ENCODE data around the gene HMGCR. TPM values are rescaled to one million over a fixed set of nuclear protein-coding genes. Genes with fewer than 3 reads are reported as not detected.

Gene HMGCR
- total and polyA plus RNA-seq, 9 of the 15 experiments (the other 6 are each of a cell fraction or from before 2014, with no cell fraction given) = 29.5 to 155 (median 61.5) TPM

GRCh38 chr5:75358117-75358516 is 21.1 kb downstream of the HMGCR start (continued):
- TF ChIP-seq POLR3G (IDR thresholded peaks at IDR 0.05; ENCODE audit: extremely low read depth, insufficient read length, insufficient replicate concordance) (no peak), ERF (CRISPR knock-in tag; IDR thresholded peaks at IDR 0.05) (no peak)

GRCh38 chr5:75361310-75361709 is 24.3 kb downstream of the HMGCR start:
- no peaks in the 10 kb centered on the region for H3K9me3 ChIP-seq (replicated peaks; ENCODE audit: control insufficient read depth, insufficient read depth, low read depth, low read length)
- H3K4me2 ChIP-seq (ENCODE audit: insufficient read depth, low read length) = no peak overlapping the region
- BruUV-seq (replicated peaks) = no TSS peak
- H2AFZ ChIP-seq (ENCODE audit: low read depth, low read length) = no peak overlapping the region
- H3K36me3 ChIP-seq (ENCODE audit: control insufficient read depth, insufficient read depth, low read length) = peaks cover 64% of the 10 kb centered on the region
- in situ Hi-C loops (cut with MboI) (no loop called here), intact Hi-C loops (cut with micrococcal nuclease) (loop anchor here (10.0 kb wide), 1 partner anchor 303 kb away; no protein-coding TSS in a partner anchor)
- H3K9ac ChIP-seq (ENCODE audit: insufficient read depth in 1 of 2, low read depth in 2 of 2, low read length in 2 of 2) = no peak overlapping the region
- no peak for FAIRE-seq
- no peaks in the 10 kb centered on the region for H3K79me2 ChIP-seq (ENCODE audit: control insufficient read depth, insufficient read depth, low read length)
- ATAC-seq = no peak
- 76% methylated on average over 4 of the region's 4 CpGs for WGBS (ENCODE audit: insufficient coverage, low coverage, missing lambda C conversion rate)
- ChIA-PET CTCF (ENCODE audit: low intra/inter-chr PET ratio) (no interaction called here), POLR2A (interaction anchor here (0.8 to 1.0 kb wide), 2 partner anchors 9 to 356 kb away, joined by 3 read pairs; partner anchors contain the start of gene POC5)
- H3K4me1 ChIP-seq (replicated peaks in 1 of 2; ENCODE audit: control insufficient read depth in 2 of 2, insufficient read depth in 2 of 2, low read length in 2 of 2) = no peaks in the 10 kb centered on the region
- no peak overlapping the region for H3K4me3 ChIP-seq
- H3K27me3 ChIP-seq (ENCODE audit: control insufficient read depth in 2 of 2, insufficient read depth in 2 of 2, low read length in 2 of 2) = no peaks in the 10 kb centered on the region
- H3K9me1 ChIP-seq (ENCODE audit: control insufficient read depth, insufficient read depth, low read length) = no peaks in the 10 kb centered on the region
- no peaks in the 10 kb centered on the region; the same call in 1 of the 2 replicates for H4K20me1 ChIP-seq (replicated peaks; ENCODE audit: control insufficient read depth, insufficient read depth, low read length)
- H3K27ac ChIP-seq (ENCODE audit: extremely low read depth, low read depth, low read length) = no peak overlapping the region
- DNase-seq (ENCODE audit: extremely low read depth in 1 of 4, low spot score in 3 of 4) = no peak
- TF ChIP-seq ZNF263 (CRISPR knock-in tag; IDR thresholded peaks at IDR 0.05; ENCODE audit: borderline replicate concordance) (no peak), NUFIP1 (IDR thresholded peaks at IDR 0.05; ENCODE audit: partially characterized antibody) (no peak), ZNF165 (CRISPR knock-in tag; IDR thresholded peaks at IDR 0.05; ENCODE audit: borderline replicate concordance) (no peak), ZNF780A (CRISPR knock-in tag; IDR thresholded peaks at IDR 0.05) (no peak), ZNF140 (CRISPR knock-in tag; IDR thresholded peaks at IDR 0.05) (no peak), RBM14 (IDR thresholded peaks at IDR 0.05; ENCODE audit: borderline replicate concordance, insufficient read depth, low read depth, low read length) (no peak), PRDM10 (IDR thresholded peaks at IDR 0.05; ENCODE audit: partially characterized antibody) (no peak), TAF7 (tag; IDR thresholded peaks at IDR 0.05) (no peak), GABPB1 (CRISPR knock-in tag; IDR thresholded peaks at IDR 0.05) (no peak), CHD2 (IDR thresholded peaks at IDR 0.05; ENCODE audit: low read depth, low read length) (no peak), BDP1 (IDR thresholded peaks at IDR 0.05; ENCODE audit: insufficient read depth, insufficient read length) (no peak), MCM2 (IDR thresholded peaks at IDR 0.05; ENCODE audit: low read depth) (no peak)
- TF ChIP-seq, protein P1, sequence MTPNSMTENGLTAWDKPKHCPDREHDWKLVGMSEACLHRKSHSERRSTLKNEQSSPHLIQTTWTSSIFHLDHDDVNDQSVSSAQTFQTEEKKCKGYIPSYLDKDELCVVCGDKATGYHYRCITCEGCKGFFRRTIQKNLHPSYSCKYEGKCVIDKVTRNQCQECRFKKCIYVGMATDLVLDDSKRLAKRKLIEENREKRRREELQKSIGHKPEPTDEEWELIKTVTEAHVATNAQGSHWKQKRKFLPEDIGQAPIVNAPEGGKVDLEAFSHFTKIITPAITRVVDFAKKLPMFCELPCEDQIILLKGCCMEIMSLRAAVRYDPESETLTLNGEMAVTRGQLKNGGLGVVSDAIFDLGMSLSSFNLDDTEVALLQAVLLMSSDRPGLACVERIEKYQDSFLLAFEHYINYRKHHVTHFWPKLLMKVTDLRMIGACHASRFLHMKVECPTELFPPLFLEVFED (CRISPR knock-in tag; conservative IDR thresholded peaks at IDR 0.05) = no peak
- TF ChIP-seq, protein P2, sequence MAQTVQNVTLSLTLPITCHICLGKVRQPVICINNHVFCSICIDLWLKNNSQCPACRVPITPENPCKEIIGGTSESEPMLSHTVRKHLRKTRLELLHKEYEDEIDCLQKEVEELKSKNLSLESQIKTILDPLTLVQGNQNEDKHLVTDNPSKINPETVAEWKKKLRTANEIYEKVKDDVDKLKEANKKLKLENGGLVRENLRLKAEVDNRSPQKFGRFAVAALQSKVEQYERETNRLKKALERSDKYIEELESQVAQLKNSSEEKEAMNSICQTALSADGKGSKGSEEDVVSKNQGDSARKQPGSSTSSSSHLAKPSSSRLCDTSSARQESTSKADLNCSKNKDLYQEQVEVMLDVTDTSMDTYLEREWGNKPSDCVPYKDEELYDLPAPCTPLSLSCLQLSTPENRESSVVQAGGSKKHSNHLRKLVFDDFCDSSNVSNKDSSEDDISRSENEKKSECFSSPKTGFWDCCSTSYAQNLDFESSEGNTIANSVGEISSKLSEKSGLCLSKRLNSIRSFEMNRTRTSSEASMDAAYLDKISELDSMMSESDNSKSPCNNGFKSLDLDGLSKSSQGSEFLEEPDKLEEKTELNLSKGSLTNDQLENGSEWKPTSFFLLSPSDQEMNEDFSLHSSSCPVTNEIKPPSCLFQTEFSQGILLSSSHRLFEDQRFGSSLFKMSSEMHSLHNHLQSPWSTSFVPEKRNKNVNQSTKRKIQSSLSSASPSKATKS (CRISPR knock-in tag; IDR thresholded peaks at IDR 0.05) = no peak

Measured in K562 (cell line).